ENCODE results near the gene ADAMTS9. TPM values are rescaled to one million over a fixed set of nuclear protein-coding genes. Genes with fewer than 3 reads are reported as not detected.

ADAMTS9 gene
- total RNA-seq, 1 experiment from 2014 or later = 0.46 TPM

GRCh38 chr3:64619216-64619615 is 68.6 kb downstream of the ADAMTS9 start:
- Histone ChIP-seq H2BK12ac (ENCODE audit: insufficient read length, low read depth, low read length) (no peak overlapping the region), H2BK5ac (ENCODE audit: insufficient read length, low read length) (no peak overlapping the region), H2BK15ac (ENCODE audit: low read depth, low read length) (no peak overlapping the region), H2AFZ (ENCODE audit: low read length) (no peak overlapping the region), H3K9ac (ENCODE audit: extremely low read depth, insufficient read length, low read length) (no peak overlapping the region), H3K14ac (ENCODE audit: insufficient read depth, low read length) (no peak overlapping the region), H3K4me1 (ENCODE audit: insufficient read depth, low read length) (no peaks in the 10 kb centered on the region), H2AK5ac (ENCODE audit: insufficient read length, low read length) (no peak overlapping the region), H3K23ac (ENCODE audit: insufficient read length, low read depth, low read length) (no peak overlapping the region), H3K23me2 (ENCODE audit: insufficient read length, low read depth, low read length, poor library complexity, severe bottlenecking) (no peaks in the 10 kb centered on the region), H4K5ac (ENCODE audit: insufficient read length, low read depth, low read length) (no peak overlapping the region), H4K8ac (replicated peaks; ENCODE audit: insufficient read length, low read depth, low read length) (no peak overlapping the region), H2BK20ac (ENCODE audit: low read depth, low read length, poor library complexity, severe bottlenecking) (no peak overlapping the region), H4K91ac (ENCODE audit: insufficient read length, low read depth, low read length) (no peak overlapping the region), H2BK120ac (ENCODE audit: low read depth, low read length, poor library complexity, severe bottlenecking) (no peak overlapping the region), H3K79me2 (ENCODE audit: insufficient read depth, low read length) (no peaks in the 10 kb centered on the region), H3K27ac (ENCODE audit: insufficient read length, low read depth, low read length) (no peak overlapping the region), H3K27me3 (ENCODE audit: insufficient read depth, low read length) (no peaks in the 10 kb centered on the region), H3K9me3 (ENCODE audit: control insufficient read depth, low read depth, low read length) (no peaks in the 10 kb centered on the region), H3K4ac (ENCODE audit: low read depth, low read length) (no peak overlapping the region), H4K20me1 (ENCODE audit: control insufficient read depth, insufficient read depth, insufficient read length) (no peaks in the 10 kb centered on the region), H3T11ph (ENCODE audit: low read length) (no peak overlapping the region), H3K79me1 (ENCODE audit: insufficient read depth, low read depth, low read length, poor library complexity, severe bottlenecking) (no peaks in the 10 kb centered on the region), H3K4me2 (ENCODE audit: insufficient read depth, insufficient read length, low read length) (no peak overlapping the region), H3K56ac (ENCODE audit: insufficient read length, low read depth, low read length) (no peak overlapping the region), H3K18ac (ENCODE audit: insufficient read length, low read depth, low read length) (no peak overlapping the region)
- H3K27me3 Mint-ChIP-seq (ENCODE audit: low read depth) = peaks cover 1% of the 10 kb centered on the region; the same call in 1 of the 2 replicates
- peaks cover 0 to 7% (median 2%) of the 10 kb centered on the region in 3 experiments; a peak in 4 of 7 replicates for H3K36me3 Mint-ChIP-seq (ENCODE audit: insufficient read depth in 1 of 3, low read depth in 3 of 3)
- WGBS (ENCODE audit: extremely low coverage, insufficient read length, low lambda C conversion rate) = no CpG with 5 or more reads among the region's 5 CpGs
- peaks cover 2 to 3% of the 10 kb centered on the region in 2 experiments; a peak in 1 of 5 replicates for H3K9me3 Mint-ChIP-seq
- peaks cover 6% of the 10 kb centered on the region in 2 experiments; a peak in 2 of 4 replicates for H3K4me1 Mint-ChIP-seq
- TF ChIP-seq, protein P1, sequence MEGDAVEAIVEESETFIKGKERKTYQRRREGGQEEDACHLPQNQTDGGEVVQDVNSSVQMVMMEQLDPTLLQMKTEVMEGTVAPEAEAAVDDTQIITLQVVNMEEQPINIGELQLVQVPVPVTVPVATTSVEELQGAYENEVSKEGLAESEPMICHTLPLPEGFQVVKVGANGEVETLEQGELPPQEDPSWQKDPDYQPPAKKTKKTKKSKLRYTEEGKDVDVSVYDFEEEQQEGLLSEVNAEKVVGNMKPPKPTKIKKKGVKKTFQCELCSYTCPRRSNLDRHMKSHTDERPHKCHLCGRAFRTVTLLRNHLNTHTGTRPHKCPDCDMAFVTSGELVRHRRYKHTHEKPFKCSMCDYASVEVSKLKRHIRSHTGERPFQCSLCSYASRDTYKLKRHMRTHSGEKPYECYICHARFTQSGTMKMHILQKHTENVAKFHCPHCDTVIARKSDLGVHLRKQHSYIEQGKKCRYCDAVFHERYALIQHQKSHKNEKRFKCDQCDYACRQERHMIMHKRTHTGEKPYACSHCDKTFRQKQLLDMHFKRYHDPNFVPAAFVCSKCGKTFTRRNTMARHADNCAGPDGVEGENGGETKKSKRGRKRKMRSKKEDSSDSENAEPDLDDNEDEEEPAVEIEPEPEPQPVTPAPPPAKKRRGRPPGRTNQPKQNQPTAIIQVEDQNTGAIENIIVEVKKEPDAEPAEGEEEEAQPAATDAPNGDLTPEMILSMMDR (conservative IDR thresholded peaks at IDR 0.05) = no peak
- H3K27ac Mint-ChIP-seq = no peak overlapping the region
- no peak overlapping the region for H3K4me3 Mint-ChIP-seq
- DNase-seq = no peak
